Activated CD4-positive, alpha-beta T cell treated with anti-CD3 and anti-CD28 coated beads for 24 hours (primary cell): ENCODE results near the gene DNTTIP2.
"Not testable (repeated sequence)": the region's sequence is repeated elsewhere in the genome, so short reads cannot be mapped to it uniquely, and the experiment has no call there.

Source experiments
- DNase-seq, 2 donors: peaks; one replicate each; pipeline ENCODE4 v3.0.0-alpha.2; 2020; ENCODE audit warnings: low read depth in 2 of 2

The DNTTIP2 gene

GRCh38 chr1:93877529-93877928 lies 1.5 kb downstream of the DNTTIP2 start:
- DNase-seq: no peak

- DNase-seq: no peak
Measured at GRCh38 chr1:93876244-93876643, 2.8 kb downstream of the DNTTIP2 start.

GRCh38 chr1:93874025-93874651 lies 4.9 kb downstream of the DNTTIP2 start:
- DNase-seq: no peak

GRCh38 chr1:93871366-93871765 lies 7.6 kb downstream of the DNTTIP2 start:
- DNase-seq: no peak

GRCh38 chr1:93869653-93870052 lies 9.4 kb downstream of the DNTTIP2 start:
- no peak for DNase-seq

- DNase-seq: not testable (repeated sequence)
Measured at GRCh38 chr1:93868492-93868891, 10.5 kb downstream of the DNTTIP2 start.

- DNase-seq: no peak
Measured at GRCh38 chr1:93865253-93865652, 13.8 kb downstream of the DNTTIP2 start.

GRCh38 chr1:93864175-93864574 lies 14.8 kb downstream of the DNTTIP2 start:
- DNase-seq: no peak

- not testable (repeated sequence) for DNase-seq
Measured at GRCh38 chr1:93857653-93858052, 21.4 kb downstream of the DNTTIP2 start.

- DNase-seq: not testable (repeated sequence)
Measured at GRCh38 chr1:93855983-93856382, 23.0 kb downstream of the DNTTIP2 start.

GRCh38 chr1:93853940-93854339 lies 25.1 kb downstream of the DNTTIP2 start:
- DNase-seq: no peak

- DNase-seq: no peak
Measured at GRCh38 chr1:93851878-93852277, 27.1 kb downstream of the DNTTIP2 start.

GRCh38 chr1:93851327-93851712 lies 27.7 kb downstream of the DNTTIP2 start:
- DNase-seq: no peak

- DNase-seq: peak; percentile 31 to 45
Measured at GRCh38 chr1:93850687-93851326, 28.2 kb downstream of the DNTTIP2 start.

GRCh38 chr1:93848350-93848883 lies 30.6 kb downstream of the DNTTIP2 start:
- no peak for DNase-seq

- peak; percentile 33 to 35 for DNase-seq
Measured at GRCh38 chr1:93847811-93848288, 31.2 kb downstream of the DNTTIP2 start.

GRCh38 chr1:93846992-93847810 lies 31.8 kb downstream of the DNTTIP2 start:
- peak; percentile 75 to 83 for DNase-seq

- peak; percentile 64 to 70 for DNase-seq
Measured at GRCh38 chr1:93846206-93846991, 32.6 kb downstream of the DNTTIP2 start.

GRCh38 chr1:93845538-93846205 lies 33.3 kb downstream of the DNTTIP2 start:
- no peak for DNase-seq

- no peak for DNase-seq
Measured at GRCh38 chr1:93844262-93845045, 34.6 kb downstream of the DNTTIP2 start.
